ENCODE measurements around the gene DYRK1A.

DNA sequence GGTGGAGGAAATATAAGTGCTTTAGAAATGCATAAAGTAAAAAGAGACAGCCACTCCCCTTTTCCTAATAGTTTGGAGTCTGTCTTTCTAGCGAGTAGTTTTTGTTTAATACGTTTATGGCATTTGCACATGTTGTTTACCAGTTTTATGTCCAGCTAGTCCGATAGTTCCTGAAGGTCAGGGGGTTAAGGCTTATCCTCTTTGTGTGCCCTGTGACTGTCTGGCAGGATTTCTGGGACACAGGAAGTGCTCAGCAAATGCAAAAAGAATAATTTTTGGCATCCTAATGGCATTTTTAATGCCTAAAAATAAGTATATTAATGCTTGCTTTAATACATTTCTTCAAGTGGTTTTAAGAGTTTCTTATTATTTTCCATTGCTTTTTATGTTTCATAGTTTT lies 58.4 kb downstream of the DYRK1A start:
- TF ChIP-seq, protein P1, sequence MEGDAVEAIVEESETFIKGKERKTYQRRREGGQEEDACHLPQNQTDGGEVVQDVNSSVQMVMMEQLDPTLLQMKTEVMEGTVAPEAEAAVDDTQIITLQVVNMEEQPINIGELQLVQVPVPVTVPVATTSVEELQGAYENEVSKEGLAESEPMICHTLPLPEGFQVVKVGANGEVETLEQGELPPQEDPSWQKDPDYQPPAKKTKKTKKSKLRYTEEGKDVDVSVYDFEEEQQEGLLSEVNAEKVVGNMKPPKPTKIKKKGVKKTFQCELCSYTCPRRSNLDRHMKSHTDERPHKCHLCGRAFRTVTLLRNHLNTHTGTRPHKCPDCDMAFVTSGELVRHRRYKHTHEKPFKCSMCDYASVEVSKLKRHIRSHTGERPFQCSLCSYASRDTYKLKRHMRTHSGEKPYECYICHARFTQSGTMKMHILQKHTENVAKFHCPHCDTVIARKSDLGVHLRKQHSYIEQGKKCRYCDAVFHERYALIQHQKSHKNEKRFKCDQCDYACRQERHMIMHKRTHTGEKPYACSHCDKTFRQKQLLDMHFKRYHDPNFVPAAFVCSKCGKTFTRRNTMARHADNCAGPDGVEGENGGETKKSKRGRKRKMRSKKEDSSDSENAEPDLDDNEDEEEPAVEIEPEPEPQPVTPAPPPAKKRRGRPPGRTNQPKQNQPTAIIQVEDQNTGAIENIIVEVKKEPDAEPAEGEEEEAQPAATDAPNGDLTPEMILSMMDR (conservative IDR thresholded peaks at IDR 0.05; ENCODE audit: low read length) = no peak
- no peak for TF ChIP-seq EZH2phosphoT487 (IDR thresholded peaks at IDR 0.05; ENCODE audit: borderline replicate concordance)
